GM12878 (cell line): ENCODE results near the gene NIN. TPM values are rescaled to one million over a fixed set of nuclear protein-coding genes. Genes with fewer than 3 reads are reported as not detected.

Experiments used
- ATF7 ChIP-seq: fragments of 450-650 bp; IDR thresholded peaks from 2 replicates; pipeline ENCODE4 v1.6.1; 2016; ENCODE audit warnings: low read depth, mild to moderate bottlenecking
- CBFB ChIP-seq: IDR thresholded peaks from 2 replicates; pipeline ENCODE4 v1.6.1; 2016; ENCODE audit warnings: antibody characterized with exemption, low read depth
- CBX3 ChIP-seq: fragments of 200-600 bp; sonication (generic); IDR thresholded peaks from 2 replicates; pipeline ENCODE4 v1.6.1; 2016; ENCODE audit warnings: low read depth, borderline replicate concordance
- CHD1 ChIP-seq: IDR thresholded peaks from 2 replicates; pipeline ENCODE4 v1.6.1; 2012; ENCODE audit warnings: low read depth, low read length, improper control_type of control experiment
- DPF2 ChIP-seq: fragments of 450-650 bp; IDR thresholded peaks from 2 replicates; pipeline ENCODE4 v1.6.1; 2017; ENCODE audit warnings: mild to moderate bottlenecking
- HCFC1 ChIP-seq: fragments of 150-350 bp; IDR thresholded peaks from 2 replicates; pipeline ENCODE4 v1.6.1; 2014; ENCODE audit warnings: low read length
- HDGF ChIP-seq: fragments of 450-650 bp; IDR thresholded peaks from 2 replicates; pipeline ENCODE4 v1.6.1; 2016; ENCODE audit warnings: antibody characterized with exemption
- IKZF2 ChIP-seq, 2 experiments: fragments of 450-650 bp; IDR thresholded peaks; 2 replicates each; pipeline ENCODE4 v1.6.1; 2017; ENCODE audit warnings: mild to moderate bottlenecking in 2 of 2, moderate library complexity in 2 of 2
- MTA2 ChIP-seq: fragments of 450-650 bp; IDR thresholded peaks from 2 replicates; pipeline ENCODE4 v1.6.1; 2016; ENCODE audit warnings: low read depth, mild to moderate bottlenecking, moderate library complexity
- MYB ChIP-seq: fragments of 150-350 bp; IDR thresholded peaks from 2 replicates; pipeline ENCODE4 v1.6.1; 2014; ENCODE audit warnings: mild to moderate bottlenecking, low read depth, low read length, borderline replicate concordance
- NBN ChIP-seq: fragments of 450-650 bp; IDR thresholded peaks from 2 replicates; pipeline ENCODE4 v1.6.1; 2016
- NRF1 ChIP-seq: conservative IDR thresholded peaks from 2 replicates; pipeline ENCODE4 v1.6.1; 2011; ENCODE audit warnings: mild to moderate bottlenecking, low read depth, low read length, improper control_type of control experiment
- PAX5 ChIP-seq: IDR thresholded peaks from 2 replicates; pipeline ENCODE4 v1.6.1; 2011; ENCODE audit warnings: low read depth, low read length, borderline replicate concordance
- PML ChIP-seq: IDR thresholded peaks from 2 replicates; pipeline ENCODE4 v1.6.1; 2012; ENCODE audit warnings: low read length, inconsistent platforms
- POU2F2 ChIP-seq: IDR thresholded peaks from 3 replicates; pipeline ENCODE4 v1.6.1; 2011; ENCODE audit warnings: low read depth, mild to moderate bottlenecking, low read length, borderline replicate concordance
- RAD21 ChIP-seq: IDR thresholded peaks from 2 replicates; pipeline ENCODE4 v1.6.1; 2011; ENCODE audit warnings: mild to moderate bottlenecking, low read depth, low read length, moderate library complexity; ENCODE audit not compliant: insufficient read depth
- RCOR1 ChIP-seq: conservative IDR thresholded peaks from 2 replicates; pipeline ENCODE4 v1.6.1; 2012; ENCODE audit warnings: low read depth, low read length, improper control_type of control experiment
- SREBF1 ChIP-seq: IDR thresholded peaks from 2 replicates; pipeline ENCODE4 v1.6.1; 2012; ENCODE audit warnings: mild to moderate bottlenecking, low read length
- SREBF2 ChIP-seq: IDR thresholded peaks from 2 replicates; pipeline ENCODE4 v1.6.1; 2012; ENCODE audit warnings: mild to moderate bottlenecking, low read length
- STAT1 ChIP-seq: fragments of 450-650 bp; conservative IDR thresholded peaks from 2 replicates; pipeline ENCODE4 v1.6.1; 2014; ENCODE audit warnings: antibody characterized with exemption, mild to moderate bottlenecking
- TAF1 ChIP-seq: IDR thresholded peaks from 2 replicates; pipeline ENCODE4 v1.6.1; 2011; ENCODE audit warnings: mild to moderate bottlenecking, low read depth, low read length, borderline replicate concordance
- YBX1 ChIP-seq: fragments of 450-650 bp; IDR thresholded peaks from 2 replicates; pipeline ENCODE4 v1.6.1; 2016; ENCODE audit warnings: antibody characterized with exemption
- ZNF24 ChIP-seq: fragments of 450-650 bp; IDR thresholded peaks from 2 replicates; pipeline ENCODE4 v1.6.1; 2017; ENCODE audit warnings: antibody characterized with exemption, mild to moderate bottlenecking
- ZNF274 ChIP-seq: IDR thresholded peaks from one replicate; pipeline ENCODE4 v1.8.0; 2011; ENCODE audit not compliant: insufficient read length, insufficient read depth
- polyA plus RNA-seq, 11 experiments: library from polyadenylated mRNA; depleted of rRNA in 4 of 11; unstranded in 6 of 11; stranded (reverse) in 5 of 11; fragments of >200 nt; fragmentation: Nextera tagmentation in 4 of 11; fragmentation: Illumina TruSeq in 1 of 11; extraction: Ambion mirVana in 4 of 11; extraction: Trizol in 1 of 11; gene quantifications; 1 replicate in 1 of 11; 2 replicates in 10 of 11; pipeline versions ENCODE4 v1.2.1 to v1.2.3, GENCODE V29; 2011 to 2016; ENCODE audit warnings: inconsistent platforms in 2 of 11, missing spikeins in 2 of 11, low read depth in 1 of 11
- total RNA-seq, 4 experiments: library from RNA; depleted of rRNA in 3 of 4; stranded (reverse); fragments of >200 nt in 3 of 4; fragmentation: Illumina TruSeq in 1 of 4; extraction: Trizol in 1 of 4; gene quantifications; 2 replicates each; pipeline versions ENCODE4 v1.2.1 to v1.2.3, GENCODE V29; 2013 to 2021
- TF ChIP-seq, protein P1 (sequence below): IDR thresholded peaks from 2 replicates; pipeline ENCODE4 v1.6.1; 2012; ENCODE audit warnings: mild to moderate bottlenecking, low read depth, low read length
- TF ChIP-seq, protein P2 (sequence below): fragments of 450-650 bp; IDR thresholded peaks from 2 replicates; pipeline ENCODE4 v1.6.1; 2017; ENCODE audit warnings: mild to moderate bottlenecking
- TF ChIP-seq, protein P3 (sequence below): fragments of 450-650 bp; formaldehyde crosslinking; IDR thresholded peaks from 2 replicates; pipeline ENCODE4 v1.4.0; 2020; ENCODE audit warnings: mild to moderate bottlenecking, moderate library complexity

Gene NIN
- total and polyA plus RNA-seq, 10 of the 15 experiments (the other 5 are each of a cell fraction or from before 2014, with no cell fraction given) = 16.2 to 135 (median 70.3) TPM

DNA sequence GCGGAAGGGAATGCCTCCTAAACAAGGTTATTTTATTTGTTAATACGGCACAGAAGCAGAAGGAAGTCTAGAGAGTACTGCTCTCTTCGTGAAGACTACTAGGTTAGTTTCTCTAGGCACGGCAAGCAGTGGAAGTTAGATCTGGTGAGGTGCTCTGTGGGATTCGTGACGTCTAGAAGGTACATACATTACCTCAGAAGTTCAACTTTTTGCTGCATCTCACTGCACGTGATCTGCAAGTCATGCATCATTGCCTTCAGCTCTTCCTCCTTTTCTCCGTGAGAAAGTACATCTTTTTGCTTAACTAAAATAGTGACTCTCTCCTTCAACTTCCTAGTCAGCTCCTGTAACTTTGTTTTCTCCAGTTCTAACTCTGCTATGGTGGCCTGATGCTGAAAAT, 74.7 kb downstream of the NIN start (continued):
- TF ChIP-seq PAX5 (peak; percentile 95), IKZF2 (IDR thresholded peaks at IDR 0.05) (peak in 1 of 2 experiments; percentile 20; a peak in 1 of 4 replicates), SREBF1 (no peak), CHD1 (no peak), YBX1 (no peak), STAT1 (no peak), POU2F2 (no peak), NBN (no peak), TAF1 (no peak), DPF2 (no peak), ATF7 (peak; percentile 45; the same call in 1 of the 2 replicates), SREBF2 (no peak), ZNF24 (no peak), MTA2 (no peak), CBX3 (no peak), PML (no peak), HDGF (no peak), CBFB (no peak), NRF1 (no peak), MYB (no peak), HCFC1 (no peak), RAD21 (no peak), ZNF274 (no peak), RCOR1 (no peak)
- TF ChIP-seq, protein P1, sequence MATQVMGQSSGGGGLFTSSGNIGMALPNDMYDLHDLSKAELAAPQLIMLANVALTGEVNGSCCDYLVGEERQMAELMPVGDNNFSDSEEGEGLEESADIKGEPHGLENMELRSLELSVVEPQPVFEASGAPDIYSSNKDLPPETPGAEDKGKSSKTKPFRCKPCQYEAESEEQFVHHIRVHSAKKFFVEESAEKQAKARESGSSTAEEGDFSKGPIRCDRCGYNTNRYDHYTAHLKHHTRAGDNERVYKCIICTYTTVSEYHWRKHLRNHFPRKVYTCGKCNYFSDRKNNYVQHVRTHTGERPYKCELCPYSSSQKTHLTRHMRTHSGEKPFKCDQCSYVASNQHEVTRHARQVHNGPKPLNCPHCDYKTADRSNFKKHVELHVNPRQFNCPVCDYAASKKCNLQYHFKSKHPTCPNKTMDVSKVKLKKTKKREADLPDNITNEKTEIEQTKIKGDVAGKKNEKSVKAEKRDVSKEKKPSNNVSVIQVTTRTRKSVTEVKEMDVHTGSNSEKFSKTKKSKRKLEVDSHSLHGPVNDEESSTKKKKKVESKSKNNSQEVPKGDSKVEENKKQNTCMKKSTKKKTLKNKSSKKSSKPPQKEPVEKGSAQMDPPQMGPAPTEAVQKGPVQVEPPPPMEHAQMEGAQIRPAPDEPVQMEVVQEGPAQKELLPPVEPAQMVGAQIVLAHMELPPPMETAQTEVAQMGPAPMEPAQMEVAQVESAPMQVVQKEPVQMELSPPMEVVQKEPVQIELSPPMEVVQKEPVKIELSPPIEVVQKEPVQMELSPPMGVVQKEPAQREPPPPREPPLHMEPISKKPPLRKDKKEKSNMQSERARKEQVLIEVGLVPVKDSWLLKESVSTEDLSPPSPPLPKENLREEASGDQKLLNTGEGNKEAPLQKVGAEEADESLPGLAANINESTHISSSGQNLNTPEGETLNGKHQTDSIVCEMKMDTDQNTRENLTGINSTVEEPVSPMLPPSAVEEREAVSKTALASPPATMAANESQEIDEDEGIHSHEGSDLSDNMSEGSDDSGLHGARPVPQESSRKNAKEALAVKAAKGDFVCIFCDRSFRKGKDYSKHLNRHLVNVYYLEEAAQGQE = no peak
- TF ChIP-seq, protein P2, sequence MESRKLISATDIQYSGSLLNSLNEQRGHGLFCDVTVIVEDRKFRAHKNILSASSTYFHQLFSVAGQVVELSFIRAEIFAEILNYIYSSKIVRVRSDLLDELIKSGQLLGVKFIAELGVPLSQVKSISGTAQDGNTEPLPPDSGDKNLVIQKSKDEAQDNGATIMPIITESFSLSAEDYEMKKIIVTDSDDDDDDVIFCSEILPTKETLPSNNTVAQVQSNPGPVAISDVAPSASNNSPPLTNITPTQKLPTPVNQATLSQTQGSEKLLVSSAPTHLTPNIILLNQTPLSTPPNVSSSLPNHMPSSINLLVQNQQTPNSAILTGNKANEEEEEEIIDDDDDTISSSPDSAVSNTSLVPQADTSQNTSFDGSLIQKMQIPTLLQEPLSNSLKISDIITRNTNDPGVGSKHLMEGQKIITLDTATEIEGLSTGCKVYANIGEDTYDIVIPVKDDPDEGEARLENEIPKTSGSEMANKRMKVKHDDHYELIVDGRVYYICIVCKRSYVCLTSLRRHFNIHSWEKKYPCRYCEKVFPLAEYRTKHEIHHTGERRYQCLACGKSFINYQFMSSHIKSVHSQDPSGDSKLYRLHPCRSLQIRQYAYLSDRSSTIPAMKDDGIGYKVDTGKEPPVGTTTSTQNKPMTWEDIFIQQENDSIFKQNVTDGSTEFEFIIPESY = no peak
- TF ChIP-seq, protein P3, sequence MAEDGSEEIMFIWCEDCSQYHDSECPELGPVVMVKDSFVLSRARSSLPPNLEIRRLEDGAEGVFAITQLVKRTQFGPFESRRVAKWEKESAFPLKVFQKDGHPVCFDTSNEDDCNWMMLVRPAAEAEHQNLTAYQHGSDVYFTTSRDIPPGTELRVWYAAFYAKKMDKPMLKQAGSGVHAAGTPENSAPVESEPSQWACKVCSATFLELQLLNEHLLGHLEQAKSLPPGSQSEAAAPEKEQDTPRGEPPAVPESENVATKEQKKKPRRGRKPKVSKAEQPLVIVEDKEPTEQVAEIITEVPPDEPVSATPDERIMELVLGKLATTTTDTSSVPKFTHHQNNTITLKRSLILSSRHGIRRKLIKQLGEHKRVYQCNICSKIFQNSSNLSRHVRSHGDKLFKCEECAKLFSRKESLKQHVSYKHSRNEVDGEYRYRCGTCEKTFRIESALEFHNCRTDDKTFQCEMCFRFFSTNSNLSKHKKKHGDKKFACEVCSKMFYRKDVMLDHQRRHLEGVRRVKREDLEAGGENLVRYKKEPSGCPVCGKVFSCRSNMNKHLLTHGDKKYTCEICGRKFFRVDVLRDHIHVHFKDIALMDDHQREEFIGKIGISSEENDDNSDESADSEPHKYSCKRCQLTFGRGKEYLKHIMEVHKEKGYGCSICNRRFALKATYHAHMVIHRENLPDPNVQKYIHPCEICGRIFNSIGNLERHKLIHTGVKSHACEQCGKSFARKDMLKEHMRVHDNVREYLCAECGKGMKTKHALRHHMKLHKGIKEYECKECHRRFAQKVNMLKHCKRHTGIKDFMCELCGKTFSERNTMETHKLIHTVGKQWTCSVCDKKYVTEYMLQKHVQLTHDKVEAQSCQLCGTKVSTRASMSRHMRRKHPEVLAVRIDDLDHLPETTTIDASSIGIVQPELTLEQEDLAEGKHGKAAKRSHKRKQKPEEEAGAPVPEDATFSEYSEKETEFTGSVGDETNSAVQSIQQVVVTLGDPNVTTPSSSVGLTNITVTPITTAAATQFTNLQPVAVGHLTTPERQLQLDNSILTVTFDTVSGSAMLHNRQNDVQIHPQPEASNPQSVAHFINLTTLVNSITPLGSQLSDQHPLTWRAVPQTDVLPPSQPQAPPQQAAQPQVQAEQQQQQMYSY (CRISPR knock-in tag) = no peak
